ENCODE data around the gene PTTG1IP. TPM values are rescaled to one million over a fixed set of nuclear protein-coding genes. Genes with fewer than 3 reads are reported as not detected.
"Not testable (repeated sequence)": the region's sequence is repeated elsewhere in the genome, so short reads cannot be mapped to it uniquely, and the experiment has no call there.

PTTG1IP gene
- total RNA-seq, 4 donors from 2014 or later: 175 to 328 (median 234) TPM

DNA sequence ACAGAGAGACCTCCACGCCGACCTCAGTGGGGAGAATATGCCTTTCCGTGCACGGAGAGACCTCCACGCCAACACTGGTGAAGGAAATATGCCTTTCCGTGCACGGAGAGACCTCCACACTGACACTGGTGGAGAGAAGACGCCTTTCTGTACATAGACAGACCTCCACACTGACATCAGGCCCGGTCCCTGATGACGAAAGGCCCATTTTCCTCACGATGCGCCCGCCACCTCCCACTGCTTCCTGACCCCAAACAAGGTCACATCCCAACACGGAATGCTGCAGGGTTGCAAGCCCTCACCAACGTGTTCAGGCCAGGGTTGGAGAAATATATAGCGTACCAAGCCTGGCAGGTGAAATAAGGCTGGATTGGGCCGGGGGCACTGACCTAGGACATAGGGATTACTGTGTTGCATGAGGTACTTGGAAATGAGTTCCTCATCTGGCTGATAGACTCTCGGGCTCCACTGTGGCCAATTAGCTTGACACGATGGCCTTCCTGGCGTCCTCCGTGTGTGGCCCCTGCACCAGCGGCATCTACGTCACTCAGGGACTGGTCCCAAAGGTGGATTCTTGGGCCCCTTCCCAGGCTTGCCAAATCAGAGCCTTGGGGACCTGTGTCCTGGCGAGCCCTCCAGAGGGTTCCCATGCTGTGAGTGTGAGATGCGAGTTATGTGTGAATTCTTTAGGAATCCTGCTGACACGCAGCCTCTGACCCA is 39.1 kb downstream of the PTTG1IP start:
- H3K27me3 ChIP-seq: no peaks in the 10 kb centered on the region
- H3K9me3 ChIP-seq: peaks cover 0 to 3% (median 0%) of the 10 kb centered on the region in 4 donors
- H3K4me3 ChIP-seq: no peak overlapping the region
- H3K36me3 ChIP-seq: no peaks in the 10 kb centered on the region
- H3K27ac ChIP-seq: no peak overlapping the region
- WGBS, 2 donors: 81 to 82% methylated on average over 25 to 26 of the region's 26 CpGs
- no peak for DNase-seq (ENCODE audit: low spot score in 2 of 2)
- H3K4me1 ChIP-seq: peaks cover 0 to 5% (median 0%) of the 10 kb centered on the region in 4 donors
- no peak for TF ChIP-seq EP300 (IDR thresholded peaks at IDR 0.05)
- TF ChIP-seq POLR2A (IDR thresholded peaks at IDR 0.05): no peak
- TF ChIP-seq, protein P1, sequence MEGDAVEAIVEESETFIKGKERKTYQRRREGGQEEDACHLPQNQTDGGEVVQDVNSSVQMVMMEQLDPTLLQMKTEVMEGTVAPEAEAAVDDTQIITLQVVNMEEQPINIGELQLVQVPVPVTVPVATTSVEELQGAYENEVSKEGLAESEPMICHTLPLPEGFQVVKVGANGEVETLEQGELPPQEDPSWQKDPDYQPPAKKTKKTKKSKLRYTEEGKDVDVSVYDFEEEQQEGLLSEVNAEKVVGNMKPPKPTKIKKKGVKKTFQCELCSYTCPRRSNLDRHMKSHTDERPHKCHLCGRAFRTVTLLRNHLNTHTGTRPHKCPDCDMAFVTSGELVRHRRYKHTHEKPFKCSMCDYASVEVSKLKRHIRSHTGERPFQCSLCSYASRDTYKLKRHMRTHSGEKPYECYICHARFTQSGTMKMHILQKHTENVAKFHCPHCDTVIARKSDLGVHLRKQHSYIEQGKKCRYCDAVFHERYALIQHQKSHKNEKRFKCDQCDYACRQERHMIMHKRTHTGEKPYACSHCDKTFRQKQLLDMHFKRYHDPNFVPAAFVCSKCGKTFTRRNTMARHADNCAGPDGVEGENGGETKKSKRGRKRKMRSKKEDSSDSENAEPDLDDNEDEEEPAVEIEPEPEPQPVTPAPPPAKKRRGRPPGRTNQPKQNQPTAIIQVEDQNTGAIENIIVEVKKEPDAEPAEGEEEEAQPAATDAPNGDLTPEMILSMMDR (IDR thresholded peaks at IDR 0.05): no peak

DNA sequence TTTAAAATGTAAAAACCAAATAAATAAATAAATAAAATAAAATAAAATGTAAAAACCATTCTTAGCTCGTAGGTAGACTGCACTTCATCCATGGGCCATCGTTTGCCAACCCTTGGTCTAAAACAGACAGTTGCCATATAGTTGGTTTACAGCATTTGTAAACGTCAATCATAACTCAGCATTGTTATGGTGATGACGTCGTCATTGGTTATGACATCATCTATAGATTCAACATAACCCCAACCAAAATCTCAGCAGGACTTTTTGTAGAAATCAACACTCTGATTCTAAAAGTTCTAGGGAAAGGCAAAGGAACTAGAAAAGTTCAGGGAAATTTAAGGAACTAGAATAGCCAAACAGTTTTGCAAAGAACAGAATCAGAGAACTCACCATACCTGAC is 39.8 kb downstream of the PTTG1IP start:
- TF ChIP-seq POLR2A (IDR thresholded peaks at IDR 0.05): no peak
- no peak for TF ChIP-seq EP300 (IDR thresholded peaks at IDR 0.05)
- H3K4me1 ChIP-seq: peaks cover 0 to 5% (median 0%) of the 10 kb centered on the region in 4 donors
- H3K27me3 ChIP-seq: no peaks in the 10 kb centered on the region
- peaks cover 0 to 10% (median 0%) of the 10 kb centered on the region in 4 donors for H3K9me3 ChIP-seq
- no peak overlapping the region for H3K4me3 ChIP-seq
- no peaks in the 10 kb centered on the region for H3K36me3 ChIP-seq
- 78 to 84% methylated on average over 5 of the region's 5 CpGs for WGBS, 2 donors
- H3K27ac ChIP-seq: no peak overlapping the region
- DNase-seq (ENCODE audit: low spot score in 2 of 2): no peak

DNA sequence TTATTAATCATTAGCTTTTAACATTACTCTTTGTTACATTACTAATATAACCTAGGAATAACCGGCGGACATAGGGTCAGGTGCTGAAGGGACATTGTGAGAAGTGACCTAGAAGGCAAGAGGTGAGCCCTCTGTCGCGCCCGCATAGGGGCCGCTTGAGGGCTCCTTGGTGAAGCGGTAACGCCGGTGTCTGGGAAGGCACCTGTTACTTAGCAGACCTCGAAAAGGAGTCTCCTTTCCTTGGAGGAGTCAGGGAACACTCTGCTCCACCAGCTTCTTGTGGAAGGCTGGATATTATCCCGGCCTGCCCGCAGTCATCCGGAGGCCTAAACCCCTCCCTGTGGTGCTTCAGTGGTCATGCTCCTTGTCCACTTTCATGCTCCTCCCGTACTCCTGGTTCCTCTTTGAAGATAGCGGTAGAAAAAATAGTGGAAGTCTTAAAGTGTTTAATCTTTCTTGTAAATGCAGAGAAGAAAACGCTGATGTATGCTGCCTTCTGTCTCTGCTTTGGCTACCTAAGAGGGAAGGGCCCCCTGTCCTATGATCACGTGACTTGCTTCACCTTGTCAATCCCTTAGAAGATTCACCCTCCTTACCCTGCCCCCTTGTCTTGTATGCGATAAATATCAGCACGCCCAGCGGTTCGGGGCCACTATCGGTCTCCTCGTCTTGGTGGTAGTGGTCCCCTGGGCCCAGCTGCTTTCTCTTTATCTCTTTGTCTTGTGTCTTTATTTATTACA is 40.8 kb downstream of the PTTG1IP start:
- H3K4me3 ChIP-seq; H3K36me3 ChIP-seq; DNase-seq (ENCODE audit: low spot score in 2 of 2); H3K27ac ChIP-seq; H3K27me3 ChIP-seq; H3K4me1 ChIP-seq: not testable (repeated sequence)
- 84 to 86% methylated on average over 23 of the region's 23 CpGs for whole genome bisulfite sequencing, 2 donors
- H3K9me3 ChIP-seq: peaks cover 0 to 20% (median 2%) of the 10 kb centered on the region in 4 donors

DNA sequence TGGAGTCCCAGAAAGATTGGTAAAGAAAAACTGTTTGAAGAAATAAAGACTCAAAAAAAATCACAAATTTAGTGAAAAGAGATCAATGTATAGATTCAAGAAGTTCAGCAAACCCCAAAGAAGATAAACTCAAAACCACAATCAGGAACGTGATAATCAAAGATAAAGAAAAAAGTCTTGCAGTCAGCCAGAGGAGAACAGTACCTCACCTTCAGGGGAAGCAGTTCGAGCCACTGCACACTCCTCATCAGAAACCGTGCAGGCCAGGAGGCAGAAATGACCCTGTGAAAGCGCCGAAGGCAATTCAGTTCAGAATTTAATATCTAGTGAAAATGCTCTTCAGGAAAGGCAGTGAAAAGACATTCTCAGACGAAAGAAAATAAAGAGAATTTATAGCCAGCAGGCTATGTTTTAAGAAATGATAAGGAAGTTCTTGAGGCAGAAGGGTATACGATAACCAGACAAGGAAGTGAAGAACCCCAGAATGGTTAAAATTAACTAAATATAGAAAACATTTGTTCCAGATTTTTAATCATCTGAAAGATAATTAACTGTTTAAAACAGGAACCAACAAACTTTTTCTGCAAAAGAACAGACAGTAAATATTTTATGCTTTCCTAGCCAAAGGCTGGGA is 42.1 kb downstream of the PTTG1IP start:
- WGBS, 2 donors: 49 to 53% methylated on average over 7 of the region's 7 CpGs
- no peak for TF ChIP-seq POLR2A (IDR thresholded peaks at IDR 0.05)
- no peak overlapping the region for H3K27ac ChIP-seq
- H3K9me3 ChIP-seq: peaks cover 0 to 26% (median 3%) of the 10 kb centered on the region in 4 donors
- no peaks in the 10 kb centered on the region for H3K27me3 ChIP-seq
- H3K4me1 ChIP-seq: peaks cover 0 to under 1% (median 0%) of the 10 kb centered on the region in 4 donors
- no peaks in the 10 kb centered on the region for H3K36me3 ChIP-seq
- no peak for DNase-seq (ENCODE audit: low spot score in 2 of 2)
- H3K4me3 ChIP-seq: no peak overlapping the region

DNA sequence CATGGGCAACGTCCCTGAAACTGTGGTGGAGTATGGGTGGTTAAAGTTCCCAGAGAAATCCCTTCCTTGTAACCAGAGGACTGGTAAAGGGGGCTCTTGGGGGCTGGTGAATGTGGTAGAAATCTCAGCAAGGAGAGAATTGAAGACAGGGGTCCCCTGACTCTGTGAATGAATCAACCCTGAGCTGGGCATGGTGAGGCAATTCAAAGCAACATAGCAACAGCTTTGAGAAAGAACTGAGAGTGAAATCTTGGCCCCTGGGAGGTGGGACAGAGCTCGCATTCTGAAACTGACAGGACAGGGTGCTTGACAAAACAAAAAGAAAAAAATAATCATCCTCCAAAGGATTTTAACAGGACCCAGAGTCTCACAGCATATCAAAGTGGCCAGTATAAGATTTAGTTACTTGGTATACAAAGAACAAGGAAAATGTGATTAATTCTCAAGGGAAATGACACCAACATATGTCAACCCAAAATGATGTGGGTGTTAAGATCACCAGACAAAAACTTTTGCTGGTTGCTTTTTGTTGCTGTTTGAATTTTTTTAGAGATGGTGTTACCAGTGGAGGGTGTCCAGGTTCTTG is 43.9 kb downstream of the PTTG1IP start:
- no peaks in the 10 kb centered on the region for H3K36me3 ChIP-seq
- WGBS, 2 donors: 68 to 69% methylated on average over 2 of the region's 2 CpGs
- DNase-seq (ENCODE audit: low spot score in 2 of 2): no peak
- H3K27ac ChIP-seq: no peak overlapping the region
- TF ChIP-seq, protein P1 (IDR thresholded peaks at IDR 0.05): no peak
- TF ChIP-seq EP300 (IDR thresholded peaks at IDR 0.05) (no peak), POLR2A (IDR thresholded peaks at IDR 0.05) (no peak)
- H3K4me3 ChIP-seq: no peak overlapping the region
- H3K27me3 ChIP-seq: no peaks in the 10 kb centered on the region
- peaks cover 0 to 26% (median 3%) of the 10 kb centered on the region in 4 donors for H3K9me3 ChIP-seq
- no peaks in the 10 kb centered on the region for H3K4me1 ChIP-seq

DNA sequence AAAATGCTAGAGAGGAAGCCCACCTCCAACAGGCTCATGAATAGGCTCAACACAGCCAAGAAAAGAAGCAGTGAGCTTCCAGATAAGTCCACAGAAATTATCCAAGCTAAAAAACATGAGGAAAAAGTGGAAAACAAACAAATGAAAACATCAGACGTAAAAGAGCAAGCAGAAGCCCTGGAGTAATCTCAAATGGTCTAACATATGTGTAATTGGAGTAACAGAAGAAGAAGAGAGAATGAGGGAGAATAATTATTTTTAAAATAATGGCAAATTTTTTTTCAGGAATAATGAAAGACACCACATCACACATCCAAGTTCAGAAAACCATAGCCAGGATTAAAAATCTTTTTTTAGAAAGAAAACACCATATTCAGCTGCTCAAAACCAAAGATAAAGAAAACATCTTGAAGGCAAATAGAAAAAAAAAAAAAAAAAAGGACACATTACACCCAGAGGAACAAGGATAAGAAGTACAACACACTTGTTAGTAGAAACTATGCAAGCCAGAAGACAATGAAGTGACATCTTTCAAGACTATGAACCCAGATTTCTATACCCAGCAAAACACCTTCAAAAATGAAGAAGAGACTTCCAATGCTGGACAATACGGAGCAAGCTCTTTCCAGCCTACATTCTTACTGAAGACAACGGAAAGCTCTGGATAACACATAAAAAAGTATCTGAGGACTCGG is 45.0 kb downstream of the PTTG1IP start:
- Histone ChIP-seq H3K36me3 (no peaks in the 10 kb centered on the region), H3K27me3 (no peaks in the 10 kb centered on the region), H3K9me3 (peaks cover 0 to 29% (median 3%) of the 10 kb centered on the region in 4 donors), H3K27ac (no peak overlapping the region), H3K4me1 (no peaks in the 10 kb centered on the region), H3K4me3 (no peak overlapping the region)
- no peak for TF ChIP-seq POLR2A (IDR thresholded peaks at IDR 0.05)
- TF ChIP-seq, protein P1 (IDR thresholded peaks at IDR 0.05): no peak
- TF ChIP-seq EP300 (IDR thresholded peaks at IDR 0.05): no peak
- 90% methylated on average over 4 of the region's 4 CpGs for WGBS, 2 donors
- DNase-seq (ENCODE audit: low spot score in 2 of 2): no peak

All from tibial nerve (tissue), 4 donors.